ENCODE measurements around the gene NFIA. TPM values are rescaled to one million over a fixed set of nuclear protein-coding genes. Genes with fewer than 3 reads are reported as not detected.

NFIA gene
- polyA plus RNA-seq, 1 donor (not counting 4 experiments of a cell fraction or from before 2014, with no cell fraction given), result 14.7 TPM

GRCh38 chr1:61070054-61070453 is 12.3 kb upstream of the NFIA start:
- Histone ChIP-seq H2AFZ (ENCODE audit: control insufficient read depth, low read length) (no peak overlapping the region), H3K9me3 (ENCODE audit: control insufficient read depth, low read depth, low read length) (no peaks in the 10 kb centered on the region), H3K79me2 (ENCODE audit: control insufficient read depth, insufficient read depth, low read length) (no peaks in the 10 kb centered on the region), H3K4me2 (ENCODE audit: control insufficient read depth, extremely low read depth, insufficient read depth, low read depth, low read length) (no peak overlapping the region), H3K4me3 (ENCODE audit: control insufficient read depth in 2 of 3, extremely low read depth in 1 of 3, insufficient read depth in 2 of 3, low read depth in 1 of 3, low read length in 3 of 3) (no peak overlapping the region), H3K27me3 (ENCODE audit: control insufficient read depth, extremely low read depth, insufficient read depth, low read length) (no peaks in the 10 kb centered on the region), H3K36me3 (ENCODE audit: control insufficient read depth in 2 of 2, extremely low read depth in 1 of 2, insufficient read depth in 2 of 2, low read length in 2 of 2) (no peaks in the 10 kb centered on the region), H3K27ac (ENCODE audit: control insufficient read depth, insufficient read depth, low read length) (no peak overlapping the region), H3K4me1 (ENCODE audit: control insufficient read depth, extremely low read depth, insufficient read depth, low read length) (no peaks in the 10 kb centered on the region), H3K9me1 (ENCODE audit: control insufficient read depth, extremely low read depth, insufficient read depth, low read length) (no peaks in the 10 kb centered on the region), H4K20me1 (ENCODE audit: control insufficient read depth, extremely low read depth, insufficient read depth, low read length) (no peaks in the 10 kb centered on the region), H3K9ac (ENCODE audit: control insufficient read depth, extremely low read depth, insufficient read depth, low read length) (no peak overlapping the region)
- DNase-seq (ENCODE audit: low read depth, low spot score) (no peak), FAIRE-seq (no peak)
- dilution Hi-C loops (cut with MboI; ENCODE audit: extremely low pct_ligation_motif_present, low sequenced_read_pairs), result no loop called here
- no peak for TF ChIP-seq EZH2 (IDR thresholded peaks at IDR 0.05; ENCODE audit: low read length)
- TF ChIP-seq CTCF (optimal IDR thresholded peaks at IDR 0.05 in 1 of 3, IDR thresholded peaks at IDR 0.05 in 1 of 3, conservative IDR thresholded peaks at IDR 0.05 in 1 of 3; ENCODE audit: extremely low read depth in 1 of 3, insufficient read depth in 2 of 3, low read length in 3 of 3), result no peak

GRCh38 chr1:61071205-61072130 is 10.9 kb upstream of the NFIA start:
- Histone ChIP-seq H3K4me3 (ENCODE audit: control insufficient read depth in 2 of 3, extremely low read depth in 1 of 3, insufficient read depth in 2 of 3, low read depth in 1 of 3, low read length in 3 of 3) (no peak overlapping the region), H3K9me1 (ENCODE audit: control insufficient read depth, extremely low read depth, insufficient read depth, low read length) (no peaks in the 10 kb centered on the region), H3K4me1 (ENCODE audit: control insufficient read depth, extremely low read depth, insufficient read depth, low read length) (peaks cover 5% of the 10 kb centered on the region), H3K4me2 (ENCODE audit: control insufficient read depth, extremely low read depth, insufficient read depth, low read depth, low read length) (no peak overlapping the region), H3K9me3 (ENCODE audit: control insufficient read depth, low read depth, low read length) (no peaks in the 10 kb centered on the region), H3K27ac (ENCODE audit: control insufficient read depth, insufficient read depth, low read length) (no peak overlapping the region), H3K79me2 (ENCODE audit: control insufficient read depth, insufficient read depth, low read length) (no peaks in the 10 kb centered on the region), H4K20me1 (ENCODE audit: control insufficient read depth, extremely low read depth, insufficient read depth, low read length) (no peaks in the 10 kb centered on the region), H2AFZ (ENCODE audit: control insufficient read depth, low read length) (no peak overlapping the region), H3K27me3 (ENCODE audit: control insufficient read depth, extremely low read depth, insufficient read depth, low read length) (no peaks in the 10 kb centered on the region), H3K36me3 (ENCODE audit: control insufficient read depth in 2 of 2, extremely low read depth in 1 of 2, insufficient read depth in 2 of 2, low read length in 2 of 2) (no peaks in the 10 kb centered on the region), H3K9ac (ENCODE audit: control insufficient read depth, extremely low read depth, insufficient read depth, low read length) (no peak overlapping the region)
- dilution Hi-C loops (cut with MboI; ENCODE audit: extremely low pct_ligation_motif_present, low sequenced_read_pairs), result no loop called here
- TF ChIP-seq CTCF (optimal IDR thresholded peaks at IDR 0.05 in 1 of 3, IDR thresholded peaks at IDR 0.05 in 1 of 3, conservative IDR thresholded peaks at IDR 0.05 in 1 of 3; ENCODE audit: extremely low read depth in 1 of 3, insufficient read depth in 2 of 3, low read length in 3 of 3) (no peak), EZH2 (IDR thresholded peaks at IDR 0.05; ENCODE audit: low read length) (no peak)
- FAIRE-seq (no peak), DNase-seq (ENCODE audit: low read depth, low spot score) (no peak)
